ENCODE measurements around the gene PXDN.
A peak's percentile ranks its signal among the peaks of the same experiment; 100 is the strongest.

PXDN gene

GRCh38 chr2:1774929-1775328 is 30.6 kb upstream of the PXDN start:
- H3K4me1 ChIP-seq (ENCODE audit: control extremely low read depth in 1 of 4, control insufficient read depth in 4 of 4, insufficient read depth in 4 of 4, low read length in 3 of 4), result no peaks in the 10 kb centered on the region
- no peak for DNase-seq
- no CpG with 5 or more reads among the region's 3 CpGs for WGBS (ENCODE audit: insufficient coverage)
- H3K4me3 ChIP-seq (ENCODE audit: control insufficient read depth in 1 of 7, extremely low read depth in 1 of 7, insufficient read depth in 4 of 7, low read depth in 2 of 7, low read length in 6 of 7), result no peak overlapping the region
- POLR2A ChIA-PET, result no interaction called here
- CTCF ChIA-PET, result no interaction called here
- no peaks in the 10 kb centered on the region for H3K9me3 ChIP-seq (ENCODE audit: control extremely low read depth in 1 of 5, control insufficient read depth in 4 of 5, insufficient read depth in 2 of 5, low read depth in 1 of 5, low read length in 4 of 5)
- peaks cover 0 to 3% (median 0%) of the 10 kb centered on the region in 5 experiments for H3K27me3 ChIP-seq (replicated peaks in 2 of 5; ENCODE audit: control insufficient read depth in 4 of 5, insufficient read depth in 5 of 5, low read length in 4 of 5)
- H3K36me3 ChIP-seq (ENCODE audit: control insufficient read depth in 4 of 4, insufficient read depth in 4 of 4, low read length in 3 of 4), result no peaks in the 10 kb centered on the region
- H3K27ac ChIP-seq (ENCODE audit: insufficient read depth in 1 of 2, low read depth in 1 of 2, low read length in 2 of 2, poor library complexity in 1 of 2, severe bottlenecking in 2 of 2), result no peak overlapping the region

- POLR2A ChIA-PET, result no interaction called here
- CTCF ChIA-PET, result no interaction called here
- H3K27ac ChIP-seq (ENCODE audit: insufficient read depth in 1 of 2, low read depth in 1 of 2, low read length in 2 of 2, poor library complexity in 1 of 2, severe bottlenecking in 2 of 2), result no peak overlapping the region
- 98% methylated on average over 7 of the region's 7 CpGs for WGBS (ENCODE audit: insufficient coverage)
- DNase-seq, result no peak
- peaks cover 0 to 3% (median 0%) of the 10 kb centered on the region in 5 experiments for H3K27me3 ChIP-seq (replicated peaks in 2 of 5; ENCODE audit: control insufficient read depth in 4 of 5, insufficient read depth in 5 of 5, low read length in 4 of 5)
- no peaks in the 10 kb centered on the region for H3K36me3 ChIP-seq (ENCODE audit: control insufficient read depth in 4 of 4, insufficient read depth in 4 of 4, low read length in 3 of 4)
- H3K4me3 ChIP-seq (ENCODE audit: control insufficient read depth in 1 of 7, extremely low read depth in 1 of 7, insufficient read depth in 4 of 7, low read depth in 2 of 7, low read length in 6 of 7), result no peak overlapping the region
- H3K9me3 ChIP-seq (ENCODE audit: control extremely low read depth in 1 of 5, control insufficient read depth in 4 of 5, insufficient read depth in 2 of 5, low read depth in 1 of 5, low read length in 4 of 5), result no peaks in the 10 kb centered on the region
- no peaks in the 10 kb centered on the region for H3K4me1 ChIP-seq (ENCODE audit: control extremely low read depth in 1 of 4, control insufficient read depth in 4 of 4, insufficient read depth in 4 of 4, low read length in 3 of 4)
These were observed 29.6 kb upstream of the PXDN start for GRCh38 chr2:1773883-1774282.

- H3K36me3 ChIP-seq (ENCODE audit: control insufficient read depth in 4 of 4, insufficient read depth in 4 of 4, low read length in 3 of 4), result no peaks in the 10 kb centered on the region
- ChIA-PET POLR2A (no interaction called here), CTCF (interaction anchor here (0.9 to 2.3 kb wide), 2 partner anchors 10 to 17 kb away, joined by 3 to 7 read pairs; no protein-coding TSS in a partner anchor)
- H3K4me3 ChIP-seq (ENCODE audit: control insufficient read depth in 1 of 7, extremely low read depth in 1 of 7, insufficient read depth in 4 of 7, low read depth in 2 of 7, low read length in 6 of 7), result no peak overlapping the region
- no peak overlapping the region for H3K27ac ChIP-seq (ENCODE audit: insufficient read depth in 1 of 2, low read depth in 1 of 2, low read length in 2 of 2, poor library complexity in 1 of 2, severe bottlenecking in 2 of 2)
- H3K4me1 ChIP-seq (ENCODE audit: control extremely low read depth in 1 of 4, control insufficient read depth in 4 of 4, insufficient read depth in 4 of 4, low read length in 3 of 4), result peaks cover 0 to 5% (median 0%) of the 10 kb centered on the region in 4 experiments
- DNase-seq, result no peak
- H3K27me3 ChIP-seq (replicated peaks in 2 of 5; ENCODE audit: control insufficient read depth in 4 of 5, insufficient read depth in 5 of 5, low read length in 4 of 5), result peaks cover 0 to 3% (median 0%) of the 10 kb centered on the region in 5 experiments
- 94% methylated on average over 5 of the region's 8 CpGs for WGBS (ENCODE audit: insufficient coverage)
- H3K9me3 ChIP-seq (ENCODE audit: control extremely low read depth in 1 of 5, control insufficient read depth in 4 of 5, insufficient read depth in 2 of 5, low read depth in 1 of 5, low read length in 4 of 5), result no peaks in the 10 kb centered on the region
These were observed 28.4 kb upstream of the PXDN start for GRCh38 chr2:1772471-1773267.

- CTCF ChIA-PET, result interaction anchor here (2.3 kb wide), 1 partner anchor 17 kb away, joined by 7 read pairs; no protein-coding TSS in a partner anchor
- Histone ChIP-seq H3K9me3 (ENCODE audit: control extremely low read depth in 1 of 5, control insufficient read depth in 4 of 5, insufficient read depth in 2 of 5, low read depth in 1 of 5, low read length in 4 of 5) (no peaks in the 10 kb centered on the region), H3K4me1 (ENCODE audit: control extremely low read depth in 1 of 4, control insufficient read depth in 4 of 4, insufficient read depth in 4 of 4, low read length in 3 of 4) (peaks cover 0 to 5% (median 0%) of the 10 kb centered on the region in 4 experiments), H3K27me3 (replicated peaks in 2 of 5; ENCODE audit: control insufficient read depth in 4 of 5, insufficient read depth in 5 of 5, low read length in 4 of 5) (peaks cover 0 to 3% (median 0%) of the 10 kb centered on the region in 5 experiments), H3K4me3 (ENCODE audit: control insufficient read depth in 1 of 7, extremely low read depth in 1 of 7, insufficient read depth in 4 of 7, low read depth in 2 of 7, low read length in 6 of 7) (no peak overlapping the region), H3K27ac (ENCODE audit: insufficient read depth in 1 of 2, low read depth in 1 of 2, low read length in 2 of 2, poor library complexity in 1 of 2, severe bottlenecking in 2 of 2) (no peak overlapping the region), H3K36me3 (ENCODE audit: control insufficient read depth in 4 of 4, insufficient read depth in 4 of 4, low read length in 3 of 4) (no peaks in the 10 kb centered on the region)
- WGBS (ENCODE audit: insufficient coverage), result 78% methylated on average over 3 of the region's 3 CpGs
- no peak for DNase-seq
- POLR2A ChIA-PET, result no interaction called here
These were observed 27.4 kb upstream of the PXDN start for GRCh38 chr2:1771626-1772280.

DNA sequence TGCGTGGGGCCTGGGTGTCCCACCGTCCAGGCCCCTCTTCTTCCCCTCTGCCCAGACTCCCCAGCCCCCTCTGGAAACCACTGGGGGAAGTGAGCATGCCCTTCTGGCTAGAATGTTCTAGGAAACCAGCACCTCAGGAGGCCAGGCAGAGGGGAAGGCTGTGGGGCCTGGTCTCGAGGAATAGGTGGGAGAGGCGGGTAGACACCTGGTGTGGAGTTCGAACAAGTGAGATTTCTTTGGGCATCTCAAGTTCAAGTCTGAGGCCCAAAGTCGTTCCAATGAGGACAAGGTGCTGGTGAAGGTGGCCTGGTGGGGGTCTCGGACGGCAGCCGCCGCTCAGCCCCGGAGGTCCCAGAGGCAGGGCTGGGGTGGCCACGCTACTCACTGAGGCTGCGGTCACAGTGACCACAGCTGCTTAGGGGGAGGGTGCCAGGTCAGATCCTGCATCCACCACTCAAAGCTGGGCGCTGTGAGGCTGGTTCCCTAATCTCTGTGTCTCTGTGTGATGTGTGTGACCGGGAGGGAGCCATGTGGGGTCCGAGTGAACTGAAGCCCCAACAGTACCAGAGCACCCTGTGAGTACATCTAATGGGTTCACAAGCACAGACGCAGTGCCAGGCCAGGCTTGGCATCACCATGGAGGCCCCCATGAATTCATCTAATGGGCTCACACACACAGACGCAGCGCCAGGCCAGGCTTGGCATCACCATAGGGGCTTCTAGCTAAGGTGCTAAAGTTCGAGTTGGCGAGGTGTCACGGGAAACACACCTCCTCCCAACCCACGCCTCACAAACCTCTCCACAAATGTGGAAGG is 26.5 kb upstream of the PXDN start:
- H3K9me3 ChIP-seq (ENCODE audit: control extremely low read depth in 1 of 5, control insufficient read depth in 4 of 5, insufficient read depth in 2 of 5, low read depth in 1 of 5, low read length in 4 of 5), result no peaks in the 10 kb centered on the region
- DNase-seq, result no peak
- H3K27ac ChIP-seq (ENCODE audit: insufficient read depth in 1 of 2, low read depth in 1 of 2, low read length in 2 of 2, poor library complexity in 1 of 2, severe bottlenecking in 2 of 2), result no peak overlapping the region
- POLR2A ChIA-PET, result no interaction called here
- peaks cover 0 to 5% (median 0%) of the 10 kb centered on the region in 4 experiments for H3K4me1 ChIP-seq (ENCODE audit: control extremely low read depth in 1 of 4, control insufficient read depth in 4 of 4, insufficient read depth in 4 of 4, low read length in 3 of 4)
- WGBS (ENCODE audit: insufficient coverage), result 92% methylated on average over 21 of the region's 23 CpGs
- H3K27me3 ChIP-seq (replicated peaks in 2 of 5; ENCODE audit: control insufficient read depth in 4 of 5, insufficient read depth in 5 of 5, low read length in 4 of 5), result peaks cover 0 to 3% (median 0%) of the 10 kb centered on the region in 5 experiments
- no peaks in the 10 kb centered on the region for H3K36me3 ChIP-seq (ENCODE audit: control insufficient read depth in 4 of 4, insufficient read depth in 4 of 4, low read length in 3 of 4)
- H3K4me3 ChIP-seq (ENCODE audit: control insufficient read depth in 1 of 7, extremely low read depth in 1 of 7, insufficient read depth in 4 of 7, low read depth in 2 of 7, low read length in 6 of 7), result no peak overlapping the region
- CTCF ChIA-PET, result interaction anchor here (0.7 to 2.3 kb wide), 6 partner anchors 10 to 226 kb away, joined by 3 to 7 read pairs (median 4); no protein-coding TSS in a partner anchor

DNA sequence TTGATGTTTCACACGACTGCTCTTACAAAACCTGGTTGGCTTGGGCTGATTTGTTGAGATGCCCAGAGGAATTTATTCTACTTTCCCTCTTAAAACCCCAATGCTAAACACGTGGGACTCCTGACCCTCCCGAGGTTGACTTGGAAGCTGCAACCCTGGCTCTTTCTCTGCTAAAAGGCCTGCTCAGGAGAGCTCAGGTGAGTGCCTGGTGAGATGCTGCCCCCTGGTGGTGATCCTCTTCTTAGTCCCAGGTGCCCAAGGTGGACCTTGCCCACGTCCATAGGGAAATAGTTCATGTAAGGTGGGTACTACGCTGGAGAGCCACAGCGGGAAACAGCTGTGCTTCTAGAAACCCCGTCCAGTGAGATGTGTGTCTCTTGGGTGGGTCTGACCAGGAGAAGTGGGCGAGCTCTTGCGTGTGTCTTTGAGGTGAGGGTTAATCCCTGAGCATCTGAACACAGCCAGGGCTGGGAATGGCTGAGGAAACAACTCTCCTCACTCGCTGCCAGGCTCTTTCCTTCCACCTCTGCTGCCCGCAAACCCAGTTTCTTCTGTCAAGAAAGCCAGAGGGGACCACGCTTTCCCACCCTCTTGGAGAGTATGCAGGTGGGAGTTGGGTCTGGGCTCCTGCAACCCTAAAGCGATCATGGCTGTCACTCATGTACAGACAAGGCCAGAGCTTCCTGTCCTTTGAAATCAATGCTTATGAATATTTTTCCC is 25.5 kb upstream of the PXDN start:
- Histone ChIP-seq H3K36me3 (ENCODE audit: control insufficient read depth in 4 of 4, insufficient read depth in 4 of 4, low read length in 3 of 4) (no peaks in the 10 kb centered on the region), H3K4me1 (ENCODE audit: control extremely low read depth in 1 of 4, control insufficient read depth in 4 of 4, insufficient read depth in 4 of 4, low read length in 3 of 4) (peaks cover 0 to 5% (median 0%) of the 10 kb centered on the region in 4 experiments), H3K4me3 (ENCODE audit: control insufficient read depth in 1 of 7, extremely low read depth in 1 of 7, insufficient read depth in 4 of 7, low read depth in 2 of 7, low read length in 6 of 7) (no peak overlapping the region), H3K9me3 (ENCODE audit: control extremely low read depth in 1 of 5, control insufficient read depth in 4 of 5, insufficient read depth in 2 of 5, low read depth in 1 of 5, low read length in 4 of 5) (no peaks in the 10 kb centered on the region), H3K27me3 (replicated peaks in 2 of 5; ENCODE audit: control insufficient read depth in 4 of 5, insufficient read depth in 5 of 5, low read length in 4 of 5) (peaks cover 0 to 3% (median 0%) of the 10 kb centered on the region in 5 experiments), H3K27ac (ENCODE audit: insufficient read depth in 1 of 2, low read depth in 1 of 2, low read length in 2 of 2, poor library complexity in 1 of 2, severe bottlenecking in 2 of 2) (no peak overlapping the region)
- 62% methylated on average over 13 of the region's 13 CpGs for WGBS (ENCODE audit: insufficient coverage)
- POLR2A ChIA-PET, result no interaction called here
- CTCF ChIA-PET, result interaction anchor here (0.7 to 2.6 kb wide), 13 partner anchors 8 to 225 kb away, joined by 3 to 10 read pairs (median 4); no protein-coding TSS in a partner anchor
- peak; percentile 48 to 59 (median 50) for DNase-seq

Data from common myeloid progenitor, CD34-positive (primary cell).